WTC11 (cell line): Measurements from ENCODE around the gene LRRC40. TPM values are rescaled to one million over a fixed set of nuclear protein-coding genes. Genes with fewer than 3 reads are reported as not detected.

ENCODE experiments used
- ATAC-seq: fragments of 200-7000 bp; cut with Tn5 transposase; 2 replicates; pipeline ENCODE4 v1.10.0; 2021; ENCODE audit warnings: mild to moderate bottlenecking, moderate library complexity
- CTCF ChIA-PET: fragments of 300-600 bp; sonication (Branson Sonifier 250); formaldehyde crosslinking; loops from one replicate; lab custom pipeline; 2021; ENCODE audit warnings: antibody characterized with exemption; lab: Charles Lee
- POLR2A ChIA-PET: fragments of 350-600 bp; sonication (Branson Sonifier 250); formaldehyde crosslinking; loops from one replicate; lab custom pipeline; 2021; ENCODE audit warnings: antibody characterized with exemption; lab: Charles Lee
- DNase-seq: peaks from one replicate; pipeline ENCODE4 v3.0.0; 2021; ENCODE audit warnings: low spot score
- H3K27ac Mint-ChIP-seq: 2 replicates; pipeline ENCODE4 v1.8.0; 2021; ENCODE audit warnings: mixed read lengths
- H3K27me3 Mint-ChIP-seq: 2 replicates; pipeline ENCODE4 v1.8.0; 2021; ENCODE audit warnings: low read depth, mild to moderate bottlenecking, moderate library complexity, mixed read lengths
- H3K36me3 Mint-ChIP-seq: 2 replicates; pipeline ENCODE4 v1.8.0; 2021; ENCODE audit warnings: mixed read lengths
- H3K4me1 Mint-ChIP-seq: 2 replicates; pipeline ENCODE4 v1.8.0; 2022; ENCODE audit warnings: mixed read lengths
- H3K4me3 Mint-ChIP-seq: 2 replicates; pipeline ENCODE4 v1.8.0; 2021; ENCODE audit warnings: mild to moderate bottlenecking, moderate library complexity, mixed read lengths
- H3K9me3 Mint-ChIP-seq: 2 replicates; pipeline ENCODE4 v1.8.0; 2021; ENCODE audit warnings: mixed read lengths
- ELF4 ChIP-seq: sonication (generic); formaldehyde crosslinking; IDR thresholded peaks from 2 replicates; pipeline ENCODE4 v1.8.1; 2022; ENCODE audit warnings: low read depth, mild to moderate bottlenecking, moderate library complexity, missing genetic modification reagents
- JAZF1 ChIP-seq: fragments of 250-450 bp; sonication (Bioruptor Pico); IDR thresholded peaks from 2 replicates; pipeline ENCODE4 v1.9.0; 2021; ENCODE audit warnings: moderate library complexity, mild to moderate bottlenecking, inconsistent platforms
- MYBL2 ChIP-seq: sonication (generic); formaldehyde crosslinking; IDR thresholded peaks from 2 replicates; pipeline ENCODE4 v1.8.1; 2023; ENCODE audit warnings: mild to moderate bottlenecking, moderate library complexity, missing genetic modification reagents
- NR3C1 ChIP-seq: sonication (generic); formaldehyde crosslinking; conservative IDR thresholded peaks from 2 replicates; pipeline ENCODE4 v1.8.1; 2023; ENCODE audit warnings: low read depth, mild to moderate bottlenecking, missing genetic modification reagents
- SMAD4 ChIP-seq: sonication (generic); formaldehyde crosslinking; IDR thresholded peaks from 2 replicates; pipeline ENCODE4 v1.8.0; 2022; ENCODE audit warnings: mild to moderate bottlenecking, missing genetic modification reagents
- SOX15 ChIP-seq: fragments of 250-450 bp; sonication (Bioruptor Pico); IDR thresholded peaks from 2 replicates; pipeline ENCODE4 v1.9.0; 2021; ENCODE audit warnings: mild to moderate bottlenecking
- ZBTB21 ChIP-seq: sonication (generic); formaldehyde crosslinking; IDR thresholded peaks from 2 replicates; pipeline ENCODE4 v1.8.1; 2023; ENCODE audit warnings: mild to moderate bottlenecking, missing genetic modification reagents, borderline replicate concordance
- ZNF121 ChIP-seq: sonication (generic); formaldehyde crosslinking; IDR thresholded peaks from 2 replicates; pipeline ENCODE4 v1.8.0; 2023; ENCODE audit warnings: missing genetic modification reagents
- ZNF219 ChIP-seq: sonication (generic); formaldehyde crosslinking; IDR thresholded peaks from 2 replicates; pipeline ENCODE4 v1.8.0; 2023; ENCODE audit warnings: missing genetic modification reagents, mild to moderate bottlenecking, borderline replicate concordance
- ZNF232 ChIP-seq: sonication (generic); formaldehyde crosslinking; IDR thresholded peaks from 2 replicates; pipeline ENCODE4 v1.8.0; 2022; ENCODE audit warnings: mild to moderate bottlenecking, missing genetic modification reagents
- total RNA-seq: library from RNA; stranded (reverse); gene quantifications from 3 replicates; pipeline ENCODE4 v1.2.3, GENCODE V29; 2021
- TF ChIP-seq, protein P1 (sequence below): sonication (generic); formaldehyde crosslinking; IDR thresholded peaks from 2 replicates; pipeline ENCODE4 v1.8.0; 2023; ENCODE audit warnings: missing genetic modification reagents, mild to moderate bottlenecking, borderline replicate concordance
- TF ChIP-seq, protein P2 (sequence below): sonication (generic); formaldehyde crosslinking; IDR thresholded peaks from 2 replicates; pipeline ENCODE4 v1.8.1; 2023; ENCODE audit warnings: mild to moderate bottlenecking, moderate library complexity, missing genetic modification reagents
- TF ChIP-seq, protein P3 (sequence below): sonication (generic); formaldehyde crosslinking; IDR thresholded peaks from 2 replicates; pipeline ENCODE4 v1.8.0; 2023; ENCODE audit warnings: mild to moderate bottlenecking, missing genetic modification reagents
- TF ChIP-seq, protein P4 (sequence below): sonication (generic); formaldehyde crosslinking; IDR thresholded peaks from 2 replicates; pipeline ENCODE4 v1.8.1; 2023; ENCODE audit warnings: mild to moderate bottlenecking, missing genetic modification reagents, moderate library complexity
- TF ChIP-seq, protein P5 (sequence below): fragments of 200-600 bp; IDR thresholded peaks from 2 replicates; pipeline ENCODE4 v1.8.0; 2022; ENCODE audit warnings: antibody characterized with exemption

The LRRC40 gene
- total RNA-seq, 1 experiment from 2014 or later, result 26.7 TPM

DNA sequence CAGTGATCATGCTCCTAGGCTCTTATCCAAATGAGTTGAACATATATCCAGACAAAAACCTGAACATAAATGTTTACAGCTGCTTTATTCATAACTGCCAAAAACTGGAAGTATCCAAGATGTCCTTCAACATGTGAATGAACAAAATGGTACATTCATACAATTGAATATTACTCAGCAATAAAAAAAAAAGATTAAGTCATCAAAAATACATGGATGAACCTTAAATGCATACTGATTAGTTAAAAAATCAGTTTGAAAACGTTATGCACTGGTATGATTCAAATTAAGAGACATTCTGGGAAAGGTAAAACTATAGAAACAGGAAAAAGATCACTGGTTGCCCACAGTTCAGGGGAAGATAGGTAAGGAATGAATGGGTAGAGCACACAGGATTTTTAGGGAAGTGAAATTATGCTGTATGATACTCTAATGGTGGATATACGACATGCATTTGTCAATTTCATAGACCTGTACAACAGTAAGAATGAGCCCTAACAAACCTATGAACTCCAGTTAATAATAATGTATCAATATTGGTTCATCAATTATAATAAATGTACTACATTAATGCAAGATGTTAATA is 3.1 kb downstream of the LRRC40 start (continued):
- TF ChIP-seq, protein P1, sequence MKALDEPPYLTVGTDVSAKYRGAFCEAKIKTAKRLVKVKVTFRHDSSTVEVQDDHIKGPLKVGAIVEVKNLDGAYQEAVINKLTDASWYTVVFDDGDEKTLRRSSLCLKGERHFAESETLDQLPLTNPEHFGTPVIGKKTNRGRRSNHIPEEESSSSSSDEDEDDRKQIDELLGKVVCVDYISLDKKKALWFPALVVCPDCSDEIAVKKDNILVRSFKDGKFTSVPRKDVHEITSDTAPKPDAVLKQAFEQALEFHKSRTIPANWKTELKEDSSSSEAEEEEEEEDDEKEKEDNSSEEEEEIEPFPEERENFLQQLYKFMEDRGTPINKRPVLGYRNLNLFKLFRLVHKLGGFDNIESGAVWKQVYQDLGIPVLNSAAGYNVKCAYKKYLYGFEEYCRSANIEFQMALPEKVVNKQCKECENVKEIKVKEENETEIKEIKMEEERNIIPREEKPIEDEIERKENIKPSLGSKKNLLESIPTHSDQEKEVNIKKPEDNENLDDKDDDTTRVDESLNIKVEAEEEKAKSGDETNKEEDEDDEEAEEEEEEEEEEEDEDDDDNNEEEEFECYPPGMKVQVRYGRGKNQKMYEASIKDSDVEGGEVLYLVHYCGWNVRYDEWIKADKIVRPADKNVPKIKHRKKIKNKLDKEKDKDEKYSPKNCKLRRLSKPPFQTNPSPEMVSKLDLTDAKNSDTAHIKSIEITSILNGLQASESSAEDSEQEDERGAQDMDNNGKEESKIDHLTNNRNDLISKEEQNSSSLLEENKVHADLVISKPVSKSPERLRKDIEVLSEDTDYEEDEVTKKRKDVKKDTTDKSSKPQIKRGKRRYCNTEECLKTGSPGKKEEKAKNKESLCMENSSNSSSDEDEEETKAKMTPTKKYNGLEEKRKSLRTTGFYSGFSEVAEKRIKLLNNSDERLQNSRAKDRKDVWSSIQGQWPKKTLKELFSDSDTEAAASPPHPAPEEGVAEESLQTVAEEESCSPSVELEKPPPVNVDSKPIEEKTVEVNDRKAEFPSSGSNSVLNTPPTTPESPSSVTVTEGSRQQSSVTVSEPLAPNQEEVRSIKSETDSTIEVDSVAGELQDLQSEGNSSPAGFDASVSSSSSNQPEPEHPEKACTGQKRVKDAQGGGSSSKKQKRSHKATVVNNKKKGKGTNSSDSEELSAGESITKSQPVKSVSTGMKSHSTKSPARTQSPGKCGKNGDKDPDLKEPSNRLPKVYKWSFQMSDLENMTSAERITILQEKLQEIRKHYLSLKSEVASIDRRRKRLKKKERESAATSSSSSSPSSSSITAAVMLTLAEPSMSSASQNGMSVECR (CRISPR knock-in tag), result no peak
- TF ChIP-seq, all 79 proteins: peak for 0

DNA sequence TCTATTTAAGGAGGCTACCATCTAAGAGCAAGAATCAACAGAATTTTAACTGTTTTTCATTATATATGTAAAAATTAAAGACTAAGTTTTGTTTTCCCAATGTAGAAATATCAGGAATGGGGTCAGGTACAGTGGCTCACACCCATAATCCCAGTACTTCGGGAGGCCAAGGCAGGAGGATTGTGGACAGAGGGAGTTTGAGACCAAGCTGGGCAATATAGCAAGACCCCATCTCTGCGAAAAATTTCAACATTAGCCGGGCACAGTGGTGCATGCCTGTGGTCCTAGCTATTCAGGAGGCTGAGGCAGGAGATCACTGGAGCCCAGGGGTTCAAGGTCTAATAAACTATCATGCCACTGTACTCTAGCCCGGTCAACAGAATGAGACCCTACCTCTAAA is 5.3 kb downstream of the LRRC40 start:
- H3K9me3 Mint-ChIP-seq, result no peaks in the 10 kb centered on the region
- H3K4me1 Mint-ChIP-seq, result peaks cover 6% of the 10 kb centered on the region
- CTCF ChIA-PET, result no interaction called here

DNA sequence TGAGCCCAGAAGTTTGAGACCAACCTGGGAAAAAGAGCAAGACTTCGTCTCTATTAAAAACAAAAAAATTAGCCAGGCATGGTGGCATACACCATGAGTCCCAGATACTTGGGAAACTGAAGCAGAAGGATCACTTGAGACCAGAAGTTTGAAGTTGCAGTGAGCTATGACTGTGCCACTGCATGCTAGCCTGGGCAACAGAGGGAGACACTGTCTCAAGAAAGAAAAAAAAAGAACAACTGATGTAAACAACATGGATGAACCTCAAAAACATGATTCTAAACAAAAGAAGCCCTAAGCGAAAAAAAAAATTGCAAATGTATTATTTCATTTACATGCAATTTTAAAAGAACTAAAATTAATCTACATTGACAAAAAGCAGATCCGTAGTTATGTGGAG is 9.0 kb downstream of the LRRC40 start:
- ChIA-PET CTCF (no interaction called here), POLR2A (no interaction called here)
- no peaks in the 10 kb centered on the region for H3K36me3 Mint-ChIP-seq
- ATAC-seq (no peak), DNase-seq (no peak)
- no peak overlapping the region for H3K27ac Mint-ChIP-seq
- no peaks in the 10 kb centered on the region for H3K4me1 Mint-ChIP-seq
- H3K27me3 Mint-ChIP-seq, result no peaks in the 10 kb centered on the region
- TF ChIP-seq, protein P2, sequence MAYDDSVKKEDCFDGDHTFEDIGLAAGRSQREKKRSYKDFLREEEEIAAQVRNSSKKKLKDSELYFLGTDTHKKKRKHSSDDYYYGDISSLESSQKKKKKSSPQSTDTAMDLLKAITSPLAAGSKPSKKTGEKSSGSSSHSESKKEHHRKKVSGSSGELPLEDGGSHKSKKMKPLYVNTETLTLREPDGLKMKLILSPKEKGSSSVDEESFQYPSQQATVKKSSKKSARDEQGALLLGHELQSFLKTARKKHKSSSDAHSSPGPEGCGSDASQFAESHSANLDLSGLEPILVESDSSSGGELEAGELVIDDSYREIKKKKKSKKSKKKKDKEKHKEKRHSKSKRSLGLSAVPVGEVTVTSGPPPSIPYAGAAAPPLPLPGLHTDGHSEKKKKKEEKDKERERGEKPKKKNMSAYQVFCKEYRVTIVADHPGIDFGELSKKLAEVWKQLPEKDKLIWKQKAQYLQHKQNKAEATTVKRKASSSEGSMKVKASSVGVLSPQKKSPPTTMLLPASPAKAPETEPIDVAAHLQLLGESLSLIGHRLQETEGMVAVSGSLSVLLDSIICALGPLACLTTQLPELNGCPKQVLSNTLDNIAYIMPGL (CRISPR knock-in tag), result no peak
- TF ChIP-seq SOX15 (CRISPR knock-in tag) (no peak), ZNF219 (no peak), SMAD4 (CRISPR knock-in tag) (no peak), MYBL2 (no peak), JAZF1 (no peak), NR3C1 (CRISPR knock-in tag) (no peak), ELF4 (CRISPR knock-in tag) (no peak), ZBTB21 (CRISPR knock-in tag) (no peak)
- TF ChIP-seq, protein P3, sequence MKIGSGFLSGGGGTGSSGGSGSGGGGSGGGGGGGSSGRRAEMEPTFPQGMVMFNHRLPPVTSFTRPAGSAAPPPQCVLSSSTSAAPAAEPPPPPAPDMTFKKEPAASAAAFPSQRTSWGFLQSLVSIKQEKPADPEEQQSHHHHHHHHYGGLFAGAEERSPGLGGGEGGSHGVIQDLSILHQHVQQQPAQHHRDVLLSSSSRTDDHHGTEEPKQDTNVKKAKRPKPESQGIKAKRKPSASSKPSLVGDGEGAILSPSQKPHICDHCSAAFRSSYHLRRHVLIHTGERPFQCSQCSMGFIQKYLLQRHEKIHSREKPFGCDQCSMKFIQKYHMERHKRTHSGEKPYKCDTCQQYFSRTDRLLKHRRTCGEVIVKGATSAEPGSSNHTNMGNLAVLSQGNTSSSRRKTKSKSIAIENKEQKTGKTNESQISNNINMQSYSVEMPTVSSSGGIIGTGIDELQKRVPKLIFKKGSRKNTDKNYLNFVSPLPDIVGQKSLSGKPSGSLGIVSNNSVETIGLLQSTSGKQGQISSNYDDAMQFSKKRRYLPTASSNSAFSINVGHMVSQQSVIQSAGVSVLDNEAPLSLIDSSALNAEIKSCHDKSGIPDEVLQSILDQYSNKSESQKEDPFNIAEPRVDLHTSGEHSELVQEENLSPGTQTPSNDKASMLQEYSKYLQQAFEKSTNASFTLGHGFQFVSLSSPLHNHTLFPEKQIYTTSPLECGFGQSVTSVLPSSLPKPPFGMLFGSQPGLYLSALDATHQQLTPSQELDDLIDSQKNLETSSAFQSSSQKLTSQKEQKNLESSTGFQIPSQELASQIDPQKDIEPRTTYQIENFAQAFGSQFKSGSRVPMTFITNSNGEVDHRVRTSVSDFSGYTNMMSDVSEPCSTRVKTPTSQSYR (CRISPR knock-in tag), result no peak
- TF ChIP-seq, protein P4, sequence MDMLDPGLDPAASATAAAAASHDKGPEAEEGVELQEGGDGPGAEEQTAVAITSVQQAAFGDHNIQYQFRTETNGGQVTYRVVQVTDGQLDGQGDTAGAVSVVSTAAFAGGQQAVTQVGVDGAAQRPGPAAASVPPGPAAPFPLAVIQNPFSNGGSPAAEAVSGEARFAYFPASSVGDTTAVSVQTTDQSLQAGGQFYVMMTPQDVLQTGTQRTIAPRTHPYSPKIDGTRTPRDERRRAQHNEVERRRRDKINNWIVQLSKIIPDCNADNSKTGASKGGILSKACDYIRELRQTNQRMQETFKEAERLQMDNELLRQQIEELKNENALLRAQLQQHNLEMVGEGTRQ, result no peak
- TF ChIP-seq, protein P5, sequence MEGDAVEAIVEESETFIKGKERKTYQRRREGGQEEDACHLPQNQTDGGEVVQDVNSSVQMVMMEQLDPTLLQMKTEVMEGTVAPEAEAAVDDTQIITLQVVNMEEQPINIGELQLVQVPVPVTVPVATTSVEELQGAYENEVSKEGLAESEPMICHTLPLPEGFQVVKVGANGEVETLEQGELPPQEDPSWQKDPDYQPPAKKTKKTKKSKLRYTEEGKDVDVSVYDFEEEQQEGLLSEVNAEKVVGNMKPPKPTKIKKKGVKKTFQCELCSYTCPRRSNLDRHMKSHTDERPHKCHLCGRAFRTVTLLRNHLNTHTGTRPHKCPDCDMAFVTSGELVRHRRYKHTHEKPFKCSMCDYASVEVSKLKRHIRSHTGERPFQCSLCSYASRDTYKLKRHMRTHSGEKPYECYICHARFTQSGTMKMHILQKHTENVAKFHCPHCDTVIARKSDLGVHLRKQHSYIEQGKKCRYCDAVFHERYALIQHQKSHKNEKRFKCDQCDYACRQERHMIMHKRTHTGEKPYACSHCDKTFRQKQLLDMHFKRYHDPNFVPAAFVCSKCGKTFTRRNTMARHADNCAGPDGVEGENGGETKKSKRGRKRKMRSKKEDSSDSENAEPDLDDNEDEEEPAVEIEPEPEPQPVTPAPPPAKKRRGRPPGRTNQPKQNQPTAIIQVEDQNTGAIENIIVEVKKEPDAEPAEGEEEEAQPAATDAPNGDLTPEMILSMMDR, result no peak
- H3K9me3 Mint-ChIP-seq, result peaks cover 8% of the 10 kb centered on the region
- H3K4me3 Mint-ChIP-seq, result no peak overlapping the region

More for the DNA sequence above, 5.3 kb downstream of the LRRC40 start:
- POLR2A ChIA-PET, result no interaction called here
- ATAC-seq, result no peak
- Mint-ChIP-seq H3K27ac (no peak overlapping the region), H3K27me3 (no peaks in the 10 kb centered on the region), H3K36me3 (no peaks in the 10 kb centered on the region), H3K4me3 (no peak overlapping the region)
- DNase-seq, result no peak
- no peak for TF ChIP-seq ZNF232 (CRISPR knock-in tag)
- peak; percentile 44; the same call in 1 of the 2 replicates for TF ChIP-seq ZNF121
- TF ChIP-seq SOX15 (CRISPR knock-in tag), result no peak
